Fibroblast of lung (primary cell): ENCODE data around the gene ARHGEF39.

ENCODE experiments used
- CTCF ChIP-seq, 2 donors: IDR thresholded peaks in 1 of 2; conservative IDR thresholded peaks in 1 of 2; 1 replicate in 1 of 2; 2 replicates in 1 of 2; pipeline ENCODE4 v1.5.1; 2011 to 2012; ENCODE audit warnings: low read length in 2 of 2, control low read depth in 1 of 2, inconsistent platforms in 1 of 2, low read depth in 1 of 2, mild to moderate bottlenecking in 1 of 2
- EZH2 ChIP-seq: IDR thresholded peaks from 2 replicates; pipeline ENCODE4 v1.5.1; 2012; ENCODE audit warnings: low read length, control low read depth, mild to moderate bottlenecking; ENCODE audit errors: missing control alignments

- TF ChIP-seq EZH2 (no peak), CTCF (conservative IDR thresholded peaks at IDR 0.05 in 1 of 2, IDR thresholded peaks at IDR 0.05 in 1 of 2; ENCODE audit: low read depth in 1 of 2, low read length in 2 of 2) (no peak)
Measured at GRCh38 chr9:35675204-35675603, 10.2 kb upstream of the ARHGEF39 start.
